Endothelial cell of umbilical vein (primary cell): ENCODE measurements around the gene SMCO4. TPM values are rescaled to one million over a fixed set of nuclear protein-coding genes. Genes with fewer than 3 reads are reported as not detected.

Experiments used
- BruUV-seq: library from RNA; stranded (reverse); fragments of 400-500 nt; replicated peaks from 2 replicates; lab custom pipeline; 2021; lab: Mats Ljungman, UMichigan
- CTCF ChIA-PET: fragments of 300-600, 350-600 bp; sonication (Branson Sonifier 250); formaldehyde crosslinking; loops from one replicate; lab custom pipeline; 2021; ENCODE audit warnings: antibody characterized with exemption, inconsistent platforms; lab: Charles Lee
- POLR2A ChIA-PET: fragments of 300-600, 350-600 bp; sonication (Branson Sonifier 250); formaldehyde crosslinking; loops from one replicate; lab custom pipeline; 2021; ENCODE audit warnings: antibody characterized with exemption, inconsistent platforms; lab: Charles Lee
- DNase-seq: peaks from one replicate; pipeline ENCODE4 v3.0.0-alpha.2; 2011; ENCODE audit warnings: low read depth, low spot score
- FAIRE-seq: peaks from 2 replicates; lab custom pipeline; 2011; peaks lifted over from hg19 to GRCh38; lab: Jason Lieb, UNC
- H2AFZ ChIP-seq: 2 replicates; pipeline ENCODE4 v1.6.0; 2012; ENCODE audit warnings: low read depth, low read length, control low read depth, inconsistent platforms
- H3K27ac ChIP-seq: 2 replicates; pipeline ENCODE4 v1.5.1; 2011; ENCODE audit warnings: low read depth, mild to moderate bottlenecking, control low read depth, low read length, moderate library complexity; ENCODE audit not compliant: insufficient read depth
- H3K27me3 ChIP-seq, 2 experiments: 2 replicates each; pipeline versions ENCODE4 v1.6.0 to v1.6.1; 2011; ENCODE audit warnings: low read length in 2 of 2, mixed read lengths in 1 of 2; ENCODE audit not compliant: control insufficient read depth in 2 of 2, insufficient read depth in 2 of 2
- H3K36me3 ChIP-seq, 2 experiments: 2 replicates in 1 of 2; 3 replicates in 1 of 2; pipeline ENCODE4 v1.5.1; 2011; ENCODE audit warnings: low read length in 2 of 2, mild to moderate bottlenecking in 1 of 2, moderate library complexity in 1 of 2; ENCODE audit not compliant: control insufficient read depth in 2 of 2, insufficient read depth in 2 of 2; ENCODE audit errors: extremely low read depth in 1 of 2
- H3K4me1 ChIP-seq: 3 replicates; pipeline ENCODE4 v1.5.1; 2011; ENCODE audit warnings: mild to moderate bottlenecking, low read length; ENCODE audit not compliant: control insufficient read depth, insufficient read depth; ENCODE audit errors: extremely low read depth
- H3K4me2 ChIP-seq: 2 replicates; pipeline ENCODE4 v1.6.1; 2011; ENCODE audit warnings: low read length, control low read depth, mixed read lengths; ENCODE audit not compliant: insufficient read depth
- H3K4me3 ChIP-seq, 3 experiments: fragments of 200-600 bp in 1 of 3; sonication (generic), shearing (Covaris generic) in 1 of 3; replicated peaks in 1 of 3; 2 replicates each; pipeline ENCODE4 v1.5.1; 2011 to 2016; ENCODE audit warnings: control low read depth in 3 of 3, low read length in 3 of 3, mild to moderate bottlenecking in 2 of 3, inconsistent platforms in 1 of 3, low read depth in 1 of 3, moderate library complexity in 1 of 3; ENCODE audit not compliant: insufficient read depth in 1 of 3
- H3K79me2 ChIP-seq: 2 replicates; pipeline ENCODE4 v1.6.0; 2012; ENCODE audit warnings: low read length, inconsistent platforms; ENCODE audit not compliant: control insufficient read depth, insufficient read depth
- H3K9ac ChIP-seq: replicated peaks from 2 replicates; pipeline ENCODE3; 2011; ENCODE audit warnings: low read length, control low read depth; ENCODE audit not compliant: insufficient read depth; ENCODE audit errors: extremely low read depth
- H3K9me1 ChIP-seq: replicated peaks from 3 replicates; pipeline ENCODE4 v1.6.0; 2011; ENCODE audit warnings: mild to moderate bottlenecking, low read length; ENCODE audit not compliant: control insufficient read depth, insufficient read depth; ENCODE audit errors: extremely low read depth
- H3K9me3 ChIP-seq: replicated peaks from 2 replicates; pipeline ENCODE4 v1.5.1; 2012; ENCODE audit warnings: low read length, inconsistent platforms; ENCODE audit not compliant: control insufficient read depth, insufficient read depth
- H4K20me1 ChIP-seq: replicated peaks from 2 replicates; pipeline ENCODE3; 2011; ENCODE audit warnings: mild to moderate bottlenecking, low read length; ENCODE audit not compliant: control insufficient read depth, insufficient read depth; ENCODE audit errors: extremely low read depth
- CTCF ChIP-seq, 2 donors: IDR thresholded peaks; 1 replicate in 1 of 2; 2 replicates in 1 of 2; pipeline ENCODE4 v1.5.1; 2011; ENCODE audit warnings: low read length in 2 of 2, mild to moderate bottlenecking in 2 of 2, moderate library complexity in 2 of 2, control low read depth in 1 of 2, inconsistent platforms in 1 of 2, low read depth in 1 of 2; ENCODE audit not compliant: insufficient read depth in 1 of 2; ENCODE audit errors: extremely low read depth in 1 of 2
- EZH2 ChIP-seq: IDR thresholded peaks from 2 replicates; pipeline ENCODE4 v1.6.1; 2012; ENCODE audit warnings: borderline replicate concordance, low read depth, mild to moderate bottlenecking, moderate library complexity, low read length, inconsistent platforms; ENCODE audit not compliant: severe bottlenecking
- FOS ChIP-seq: IDR thresholded peaks from 2 replicates; pipeline ENCODE4 v1.6.1; 2011; ENCODE audit warnings: mild to moderate bottlenecking, low read length, moderate library complexity, borderline replicate concordance; ENCODE audit not compliant: insufficient read depth
- GATA2 ChIP-seq: IDR thresholded peaks from 2 replicates; pipeline ENCODE4 v1.7.0; 2011; ENCODE audit warnings: low read depth, mild to moderate bottlenecking, moderate library complexity, mixed read lengths, low read length; ENCODE audit not compliant: insufficient read length, insufficient read depth
- JUN ChIP-seq: IDR thresholded peaks from 2 replicates; pipeline ENCODE4 v1.6.1; 2011; ENCODE audit warnings: borderline replicate concordance, low read depth; ENCODE audit not compliant: insufficient read length, insufficient read depth
- MAX ChIP-seq: IDR thresholded peaks from 2 replicates; pipeline ENCODE4 v1.6.1; 2011; ENCODE audit not compliant: insufficient read depth, insufficient read length
- MYC ChIP-seq: IDR thresholded peaks from one replicate; pipeline ENCODE4 v1.6.1; 2011; ENCODE audit warnings: mild to moderate bottlenecking, low read depth, low read length
- POLR2A ChIP-seq: IDR thresholded peaks from 2 replicates; pipeline ENCODE4 v1.6.1; 2012; ENCODE audit warnings: low read depth, mild to moderate bottlenecking, control low read depth, low read length
- POLR2AphosphoS5 ChIP-seq: IDR thresholded peaks from 2 replicates; pipeline ENCODE4 v1.6.1; 2012; ENCODE audit warnings: low read depth, mild to moderate bottlenecking, control low read depth, low read length, moderate library complexity; ENCODE audit not compliant: insufficient read depth
- dilution Hi-C: fragments of 300-500 bp; cut with MboI; formaldehyde crosslinking; loops from one replicate; pipeline ENCODE4 v1.15.0; 2019; ENCODE audit warnings: low sequenced_read_pairs; ENCODE audit not compliant: extremely low pct_ligation_motif_present
- intact Hi-C: fragments of 100-400 bp; cut with micrococcal nuclease; formaldehyde crosslinking; loops from one replicate; pipeline ENCODE4 v1.10.0; 2022
- polyA plus RNA-seq, 4 experiments: library from polyadenylated mRNA; depleted of rRNA in 3 of 4; stranded (reverse) in 3 of 4; unstranded in 1 of 4; fragments of >200 nt; gene quantifications; 2 replicates each; pipeline versions ENCODE4 v1.2.1 to v1.2.3, GENCODE V29; 2011 to 2012; ENCODE audit warnings: missing spikeins in 1 of 4
- total RNA-seq: library from RNA; stranded (reverse); gene quantifications from 2 replicates; pipeline ENCODE4 v1.2.3, GENCODE V29; 2021

The SMCO4 gene
- total and polyA plus RNA-seq, 2 donors (not counting 3 experiments of a cell fraction or from before 2014, with no cell fraction given): 14.0 to 21.3 TPM

GRCh38 chr11:93528252-93528651, 14.9 kb downstream of the SMCO4 start:
- TF ChIP-seq JUN (no peak), POLR2A (no peak)
- dilution Hi-C loops (no loop called here), intact Hi-C loops (no loop called here)
- FAIRE-seq: no peak
- H3K4me3 ChIP-seq: no peak overlapping the region
- no peaks in the 10 kb centered on the region for H3K9me3 ChIP-seq
- no peak overlapping the region for H3K4me2 ChIP-seq
- H3K27me3 ChIP-seq: no peaks in the 10 kb centered on the region
- no peaks in the 10 kb centered on the region for H3K9me1 ChIP-seq
- POLR2A ChIA-PET: no interaction called here
- no peak overlapping the region for H2AFZ ChIP-seq
- H3K36me3 ChIP-seq: no peaks in the 10 kb centered on the region
- H4K20me1 ChIP-seq: no peaks in the 10 kb centered on the region
- no TSS peak for BruUV-seq
- no peaks in the 10 kb centered on the region for H3K79me2 ChIP-seq
- H3K27ac ChIP-seq: no peak overlapping the region
- no peak overlapping the region for H3K9ac ChIP-seq
- no peak for DNase-seq
- CTCF ChIA-PET: no interaction called here
- peaks cover 10% of the 10 kb centered on the region for H3K4me1 ChIP-seq

GRCh38 chr11:93526641-93527583, 16.3 kb downstream of the SMCO4 start:
- no peak overlapping the region for H3K4me3 ChIP-seq
- dilution Hi-C loops: no loop called here
- no peak overlapping the region for H3K4me2 ChIP-seq
- H2AFZ ChIP-seq: no peak overlapping the region
- H3K36me3 ChIP-seq: no peaks in the 10 kb centered on the region
- FAIRE-seq (no peak), DNase-seq (no peak)
- peaks cover 10% of the 10 kb centered on the region for H3K4me1 ChIP-seq
- no peak for TF ChIP-seq FOS
- no peak for TF ChIP-seq GATA2
- TF ChIP-seq MAX: no peak
- TF ChIP-seq MYC: no peak
- no peak for TF ChIP-seq EZH2
- no peak for TF ChIP-seq POLR2AphosphoS5
- TF ChIP-seq CTCF (IDR thresholded peaks at IDR 0.05; ENCODE audit: extremely low read depth in 1 of 2, insufficient read depth in 1 of 2, low read depth in 1 of 2, low read length in 2 of 2): no peak
- no peaks in the 10 kb centered on the region for H3K27me3 ChIP-seq
- ChIA-PET CTCF (no interaction called here), POLR2A (no interaction called here)
- no peak overlapping the region for H3K9ac ChIP-seq
- H3K79me2 ChIP-seq: no peaks in the 10 kb centered on the region
- H3K9me3 ChIP-seq: no peaks in the 10 kb centered on the region
- no TSS peak for BruUV-seq
- intact Hi-C loops: no loop called here
- no peak overlapping the region for H3K27ac ChIP-seq
- no peaks in the 10 kb centered on the region for H4K20me1 ChIP-seq
- H3K9me1 ChIP-seq: no peaks in the 10 kb centered on the region
